Activated CD4-positive, CD25-positive, alpha-beta regulatory T cell treated with anti-CD3 and anti-CD28 coated beads, Interleukin-2, amount 50 U/mL, for 16 hours (primary cell): ENCODE results near the gene ADD1.

Source experiments
- DNase-seq: peaks from one replicate; pipeline ENCODE4 v3.0.0-alpha.2; 2020; ENCODE audit warnings: low read depth, low spot score

ADD1 gene

GRCh38 chr4:2963966-2964471 is 120.4 kb downstream of the ADD1 start:
- DNase-seq: no peak

DNA sequence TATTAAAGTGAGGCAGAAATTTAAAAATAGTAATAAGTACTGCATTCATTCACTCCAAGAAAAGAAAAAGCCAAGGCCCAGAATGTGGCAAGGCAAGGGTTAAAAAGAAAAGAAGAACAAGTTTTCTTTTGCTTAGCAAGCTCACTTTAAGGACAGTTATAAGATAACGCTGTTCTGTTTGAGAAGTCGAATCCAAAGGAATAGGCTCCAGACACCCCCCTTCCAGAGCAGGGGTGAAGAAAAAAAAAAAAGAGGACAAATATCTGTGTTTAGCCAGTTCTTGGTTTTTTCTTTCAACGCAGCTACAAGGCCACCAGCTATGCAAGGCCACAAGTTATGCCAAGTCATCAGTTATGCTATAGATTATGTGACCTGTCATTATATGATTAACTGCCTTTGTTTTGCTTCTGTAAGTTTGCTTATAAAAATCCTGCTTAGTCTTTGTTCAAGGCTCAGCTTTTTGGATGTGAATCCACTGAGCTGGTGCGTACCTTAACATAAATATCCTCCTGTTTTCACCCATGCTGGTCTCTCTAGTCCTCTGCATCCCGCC is 121.1 kb downstream of the ADD1 start:
- DNase-seq: no peak

DNA sequence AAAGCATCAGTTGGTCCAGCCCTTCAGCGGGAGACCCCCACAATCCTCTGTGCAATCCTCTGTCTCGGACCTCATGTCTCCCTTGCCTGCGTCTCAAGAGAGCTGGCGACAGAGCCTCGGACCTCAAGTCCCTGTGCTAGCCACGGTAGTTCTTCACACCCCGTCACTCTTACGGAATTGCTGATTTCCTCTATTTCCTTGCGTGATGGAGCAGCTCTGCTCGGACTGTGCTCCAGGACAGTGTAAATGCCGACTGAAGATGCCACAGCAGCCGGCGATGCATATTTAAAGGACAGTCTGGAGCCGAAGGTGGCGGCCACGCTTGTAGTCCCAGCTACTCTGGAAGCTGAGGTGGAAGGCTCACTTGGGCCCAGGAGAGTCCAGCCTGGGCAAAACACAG is 121.6 kb downstream of the ADD1 start:
- no peak for DNase-seq

GRCh38 chr4:2968381-2968780 is 124.7 kb downstream of the ADD1 start:
- no peak for DNase-seq

DNA sequence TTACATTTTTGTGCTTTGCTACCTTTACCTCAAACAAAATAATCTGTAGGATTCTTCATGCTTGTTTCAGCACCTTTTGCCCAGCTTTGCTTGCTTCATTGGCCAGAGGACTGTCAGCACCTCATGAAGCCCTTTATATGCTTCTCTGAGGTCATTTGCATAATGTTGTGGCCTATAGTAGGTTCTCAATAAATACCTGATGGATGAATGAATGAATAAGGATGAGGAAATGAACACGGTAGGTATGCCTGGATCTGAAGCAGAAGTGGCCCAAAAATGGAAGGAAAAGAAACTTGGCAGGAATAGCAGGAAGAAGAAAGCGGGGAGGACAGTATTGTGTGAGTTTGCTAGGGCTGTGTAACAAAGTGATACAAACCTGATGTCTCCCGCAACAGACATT is 127.6 kb downstream of the ADD1 start:
- DNase-seq: no peak

GRCh38 chr4:2977211-2978088 is 133.8 kb downstream of the ADD1 start:
- no peak for DNase-seq
